HCT116 (cell line): Measurements from ENCODE around the gene CCDC15.

Experiments
- CBX3 ChIP-seq: IDR thresholded peaks from 2 replicates; pipeline ENCODE4 v1.6.1; 2012; ENCODE audit warnings: low read depth
- CEBPB ChIP-seq: IDR thresholded peaks from 2 replicates; pipeline ENCODE4 v1.6.1; 2012; ENCODE audit warnings: low read depth
- CTCF ChIP-seq, 3 experiments: fragments of 200-600 bp in 1 of 3; sonication (generic) in 1 of 3; IDR thresholded peaks in 2 of 3; conservative IDR thresholded peaks in 1 of 3; 2 replicates each; pipeline ENCODE4 v1.5.1; 2012 to 2017; ENCODE audit warnings: low read depth in 2 of 3, low read length in 2 of 3, antibody characterized with exemption in 1 of 3, borderline replicate concordance in 1 of 3, control low read depth in 1 of 3, mild to moderate bottlenecking in 1 of 3, mixed read lengths in 1 of 3, mixed run types in 1 of 3, moderate library complexity in 1 of 3; ENCODE audit not compliant: insufficient read depth in 1 of 3
- FOSL1 ChIP-seq: IDR thresholded peaks from 2 replicates; pipeline ENCODE4 v1.6.1; 2012; ENCODE audit warnings: low read depth
- POLR2A ChIP-seq: IDR thresholded peaks from 2 replicates; pipeline ENCODE4 v1.7.0; 2011; ENCODE audit warnings: borderline replicate concordance; ENCODE audit not compliant: insufficient read depth, insufficient read length; ENCODE audit errors: extremely low read depth
- RAD21 ChIP-seq: IDR thresholded peaks from 2 replicates; pipeline ENCODE4 v1.6.1; 2012; ENCODE audit warnings: low read depth, mild to moderate bottlenecking
- SP1 ChIP-seq: IDR thresholded peaks from 2 replicates; pipeline ENCODE4 v1.6.1; 2012; ENCODE audit warnings: low read depth
- SRF ChIP-seq: IDR thresholded peaks from 2 replicates; pipeline ENCODE4 v1.6.1; 2012; ENCODE audit warnings: low read depth
- YY1 ChIP-seq: IDR thresholded peaks from 2 replicates; pipeline ENCODE4 v1.6.1; 2011; ENCODE audit warnings: low read length, low read depth, moderate library complexity, mild to moderate bottlenecking; ENCODE audit not compliant: insufficient replicate concordance; ENCODE audit errors: extremely low read depth
- ZNF274 ChIP-seq: fragments of 200-500 bp; sonication (Bioruptor generic); IDR thresholded peaks from 2 replicates; pipeline ENCODE4 v1.6.1; 2014; ENCODE audit warnings: mild to moderate bottlenecking, low read depth, low read length, inconsistent platforms

- no peak for TF ChIP-seq CTCF (IDR thresholded peaks at IDR 0.05 in 2 of 3, conservative IDR thresholded peaks at IDR 0.05 in 1 of 3; ENCODE audit: borderline replicate concordance in 1 of 3, insufficient read depth in 1 of 3, low read depth in 2 of 3, low read length in 2 of 3)
- no peak for TF ChIP-seq CBX3
- no peak for TF ChIP-seq POLR2A
- TF ChIP-seq CEBPB, result no peak
- no peak for TF ChIP-seq ZNF274
- no peak for TF ChIP-seq RAD21
- no peak for TF ChIP-seq FOSL1
- no peak for TF ChIP-seq YY1
- no peak for TF ChIP-seq SP1
- no peak for TF ChIP-seq SRF
These were observed 24.9 kb upstream of the CCDC15 start for GRCh38 chr11:124928942-124929665.
